HTR-8/SVneo (cell line): ENCODE results near the gene SGO1.
"Not testable (repeated sequence)": the region's sequence is repeated elsewhere in the genome, so short reads cannot be mapped to it uniquely, and the experiment has no call there.

ENCODE experiments used
- DNase-seq: peaks from one replicate; pipeline ENCODE4 v3.0.0; 2011; ENCODE audit warnings: low spot score, mixed read lengths; ENCODE audit not compliant: insufficient read length
- FAIRE-seq: peaks from 2 replicates; lab custom pipeline; 2011; peaks lifted over from hg19 to GRCh38; lab: Jason Lieb, UNC

SGO1 gene

GRCh38 chr3:20185679-20186599 lies at the start of gene SGO1:
Gene SGO1, minus strand, starts transcription at chr3:20186206. Its CDS starts 2,179 bp downstream, at chr3:20184027.
- peak; percentile 92 for FAIRE-seq
- peak; percentile 93 for DNase-seq

- FAIRE-seq (no peak), DNase-seq (no peak)
These were observed 49.8 kb upstream of the SGO1 start for GRCh38 chr3:20235796-20236195.

GRCh38 chr3:20232906-20233780 lies 47.1 kb upstream of the SGO1 start:
- no peak for FAIRE-seq
- no peak for DNase-seq

GRCh38 chr3:20230954-20231353 lies 44.9 kb upstream of the SGO1 start:
- FAIRE-seq (no peak), DNase-seq (no peak)

GRCh38 chr3:20225769-20226168 lies 39.8 kb upstream of the SGO1 start:
- FAIRE-seq, result no peak

GRCh38 chr3:20222274-20222673 lies 36.3 kb upstream of the SGO1 start:
- DNase-seq (no peak), FAIRE-seq (no peak)

More at GRCh38 chr3:20225769-20226168, 39.8 kb upstream of the SGO1 start:
- DNase-seq, result peak; percentile 26

GRCh38 chr3:20218215-20218614 lies 32.2 kb upstream of the SGO1 start:
- DNase-seq, result no peak
- FAIRE-seq, result no peak

- FAIRE-seq (no peak), DNase-seq (no peak)
These were observed 29.6 kb upstream of the SGO1 start for GRCh38 chr3:20215636-20216035.

- not testable (repeated sequence) for DNase-seq, FAIRE-seq
These were observed 27.5 kb upstream of the SGO1 start for GRCh38 chr3:20213491-20213890.

- not testable (repeated sequence) for FAIRE-seq, DNase-seq
These were observed 21.9 kb upstream of the SGO1 start for GRCh38 chr3:20207945-20208344.

- DNase-seq, FAIRE-seq: not testable (repeated sequence)
These were observed 19.9 kb upstream of the SGO1 start for GRCh38 chr3:20205898-20206297.

GRCh38 chr3:20201143-20201542 lies 15.1 kb upstream of the SGO1 start:
- FAIRE-seq (no peak), DNase-seq (no peak)

GRCh38 chr3:20197775-20198174 lies 11.8 kb upstream of the SGO1 start:
- FAIRE-seq, result no peak
- no peak for DNase-seq

GRCh38 chr3:20194793-20195460 lies 8.9 kb upstream of the SGO1 start:
- no peak for FAIRE-seq
- DNase-seq, result no peak

- FAIRE-seq, result no peak
- no peak for DNase-seq
These were observed 5.0 kb upstream of the SGO1 start for GRCh38 chr3:20190991-20191390.

- FAIRE-seq (no peak), DNase-seq (no peak)
These were observed 596 bp upstream of the SGO1 start for GRCh38 chr3:20186600-20187004.

GRCh38 chr3:20185331-20185678 lies 701 bp downstream of the SGO1 start:
- no peak for DNase-seq
- FAIRE-seq, result no peak

- no peak for FAIRE-seq
- no peak for DNase-seq
These were observed 3.8 kb downstream of the SGO1 start for GRCh38 chr3:20182206-20182605.

GRCh38 chr3:20181276-20181675 lies 4.7 kb downstream of the SGO1 start:
- DNase-seq (no peak), FAIRE-seq (no peak)

GRCh38 chr3:20173844-20174410 lies 12.1 kb downstream of the SGO1 start:
- no peak for DNase-seq
- FAIRE-seq, result no peak
